ENCODE measurements around the gene XYLT2.
A peak's percentile ranks its signal among the peaks of the same experiment; 100 is the strongest.
"Not testable (repeated sequence)": the region's sequence is repeated elsewhere in the genome, so short reads cannot be mapped to it uniquely, and the experiment has no call there.

The XYLT2 gene

GRCh38 chr17:50345432-50346312, at the start of gene XYLT2:
Gene XYLT2 (plus strand): TSS chr17:50346126. CDS start chr17:50346141, 15 bp downstream.
- peak; percentile 94 for DNase-seq

DNA sequence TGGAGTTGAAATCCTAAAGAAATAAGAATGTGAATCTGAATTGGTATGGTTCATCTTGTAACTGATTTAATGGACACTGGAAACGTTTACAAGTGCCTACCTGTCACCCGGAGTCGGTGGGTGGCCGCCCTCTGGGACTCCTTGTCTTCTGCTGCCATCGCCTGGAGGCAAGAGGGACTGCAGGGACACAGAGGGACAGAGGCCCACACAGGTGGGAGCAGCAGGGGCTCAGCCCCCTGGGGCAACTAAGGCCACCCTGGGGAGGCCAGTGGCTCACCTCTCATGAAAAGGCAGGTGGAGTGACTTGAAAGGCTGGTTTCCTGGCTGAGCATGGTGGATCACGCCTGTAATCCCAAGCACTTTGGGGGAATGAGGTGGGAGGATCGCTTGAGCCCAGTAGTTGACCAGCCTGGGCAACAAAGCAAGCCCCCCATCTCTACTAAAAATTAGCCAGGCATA, 48.5 kb upstream of the XYLT2 start:
- peak; percentile 80 for DNase-seq

DNA sequence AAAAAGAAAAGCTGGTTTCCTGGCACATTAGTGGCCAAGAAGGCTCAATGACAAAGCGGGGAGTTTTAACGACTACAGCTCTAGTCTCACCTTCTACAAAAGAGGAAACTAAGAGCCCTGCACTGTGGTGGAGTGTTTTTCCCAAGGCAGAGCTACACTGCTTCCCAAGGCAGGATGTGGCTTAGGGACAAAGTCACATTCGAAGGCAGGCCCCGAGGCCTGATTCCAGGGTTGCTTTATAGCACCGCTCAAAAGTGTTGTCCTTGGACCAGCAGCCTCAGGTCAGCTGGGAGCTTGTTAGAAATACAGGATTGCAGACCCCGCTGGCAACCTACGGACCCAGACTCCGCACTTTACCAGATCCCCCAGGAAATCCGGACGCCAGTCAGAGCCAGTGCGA, 47.9 kb upstream of the XYLT2 start:
- no peak for DNase-seq

- no peak for DNase-seq
Measured at GRCh38 chr17:50299776-50300175, 46.1 kb upstream of the XYLT2 start.

- DNase-seq, result not testable (repeated sequence)
Measured at GRCh38 chr17:50300824-50301223, 45.1 kb upstream of the XYLT2 start.

DNA sequence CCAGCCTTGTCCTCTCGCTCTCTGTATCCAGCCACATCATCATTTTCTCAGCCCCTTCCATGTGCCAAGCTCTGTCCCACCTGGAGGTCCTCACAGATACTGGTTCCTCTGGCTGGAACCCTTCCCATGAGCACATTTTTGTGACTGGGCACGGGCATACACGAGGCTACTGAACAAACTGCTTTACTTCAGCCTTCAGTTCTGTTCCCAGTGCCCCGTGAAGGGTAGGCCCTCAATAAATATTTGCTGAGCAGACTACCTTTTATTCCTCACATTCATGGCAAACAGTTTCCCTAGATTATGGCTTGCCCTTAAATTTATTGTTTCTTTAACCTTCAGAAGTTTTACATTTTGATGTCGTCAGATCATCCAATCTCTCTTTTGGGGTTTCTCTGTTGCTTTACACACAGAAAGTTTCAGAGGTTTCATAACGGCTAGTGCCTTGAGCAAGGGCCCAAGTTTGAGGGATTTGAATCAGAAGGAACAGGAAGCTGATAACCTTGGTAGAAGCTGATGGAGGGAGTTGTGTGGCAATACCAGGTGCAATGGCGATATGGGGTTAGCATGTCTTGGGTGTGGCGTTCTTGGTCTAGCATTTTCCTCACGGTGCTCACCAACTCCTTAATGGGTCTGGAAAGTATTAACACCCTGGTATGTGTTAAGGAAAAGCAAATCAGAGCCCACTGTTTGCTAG, 43.9 kb upstream of the XYLT2 start:
- DNase-seq, result no peak

DNA sequence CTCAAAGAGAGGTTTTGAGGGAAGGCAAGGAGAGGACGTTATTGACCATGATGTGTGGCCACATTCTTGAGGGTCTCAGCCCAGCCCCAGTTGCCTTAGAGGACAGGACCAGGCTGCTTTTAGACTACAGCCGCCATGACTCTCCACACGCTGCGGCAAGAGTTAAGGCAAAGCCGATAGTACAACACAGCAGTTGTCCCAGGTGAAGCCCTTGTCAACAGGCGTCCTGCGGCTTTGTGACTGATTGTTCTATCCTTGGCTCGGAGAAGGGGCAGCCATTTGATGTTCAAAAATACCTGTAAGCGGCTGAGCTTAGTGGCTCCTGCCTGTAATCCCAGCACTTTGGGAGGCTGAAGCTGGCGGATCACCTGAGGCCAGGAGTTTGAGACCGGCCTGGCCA, 42.9 kb upstream of the XYLT2 start:
- no peak for DNase-seq

DNA sequence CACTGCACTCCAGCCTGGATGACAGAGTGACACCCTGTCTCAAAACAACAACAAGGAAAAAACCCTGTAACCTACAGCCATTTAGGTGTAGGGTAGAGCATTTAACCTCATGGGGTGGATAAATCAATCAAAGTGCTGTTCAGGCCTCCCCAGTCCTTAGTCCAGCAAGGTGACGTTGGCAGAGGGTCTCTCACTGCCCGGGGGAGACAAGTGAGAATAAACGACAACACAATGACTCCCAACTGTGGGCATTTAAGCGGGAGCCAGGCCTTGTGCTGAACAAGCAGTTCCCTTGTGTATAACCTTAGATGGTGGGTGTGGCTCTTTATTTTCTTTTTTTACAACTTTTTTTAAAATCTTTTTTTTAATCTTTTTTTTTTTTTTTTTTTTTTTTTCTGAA, 42.3 kb upstream of the XYLT2 start:
- no peak for DNase-seq

DNA sequence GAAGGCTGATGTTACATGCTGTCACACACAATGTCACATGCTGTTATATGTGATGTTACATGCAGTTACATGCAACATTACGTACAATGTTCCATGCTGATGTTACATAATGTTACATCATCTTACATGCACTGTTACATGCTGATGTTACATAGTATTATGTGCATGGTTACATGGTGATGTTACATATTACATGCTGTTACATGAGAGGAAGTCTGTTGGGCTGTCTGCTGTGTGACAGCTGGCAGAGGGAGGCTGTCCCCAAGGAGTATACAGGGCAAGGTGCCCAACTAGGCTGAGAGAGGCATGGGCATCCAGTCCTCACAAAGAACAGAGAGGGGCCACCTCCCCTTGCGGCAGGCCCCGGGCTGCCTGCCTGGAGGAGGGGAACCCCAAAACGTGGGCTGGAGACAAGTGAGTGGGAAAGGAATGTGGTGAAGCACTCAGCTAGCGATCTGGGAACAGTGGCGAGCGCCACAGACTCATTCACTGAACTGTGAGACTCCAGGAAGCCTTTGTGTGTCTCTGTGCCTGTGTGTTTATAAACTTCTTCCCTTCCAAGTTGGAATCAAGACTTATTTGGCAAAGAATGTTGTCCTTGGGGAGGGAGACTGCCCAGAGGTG, 41.0 kb upstream of the XYLT2 start:
- no peak for DNase-seq

DNA sequence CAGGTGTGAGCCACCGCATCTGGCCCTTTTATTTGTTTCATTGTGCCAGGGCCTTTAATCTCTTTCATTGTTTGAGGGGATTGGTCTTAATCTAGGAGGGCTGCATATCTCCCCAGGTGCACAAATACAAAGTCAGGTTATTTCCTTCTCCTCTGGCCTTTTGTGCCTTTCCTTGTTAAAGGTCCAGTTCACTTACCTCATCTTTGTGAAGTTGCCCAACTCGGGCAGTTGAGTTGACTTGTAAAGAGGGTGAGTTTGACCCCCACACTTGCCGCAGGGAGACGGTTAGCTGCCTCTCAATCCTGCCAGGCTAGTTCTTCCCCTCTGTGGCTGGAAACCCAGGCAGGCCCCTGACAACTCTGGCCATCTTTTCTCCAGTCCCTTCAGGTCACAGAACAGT, 38.3 kb upstream of the XYLT2 start:
- no peak for DNase-seq

DNA sequence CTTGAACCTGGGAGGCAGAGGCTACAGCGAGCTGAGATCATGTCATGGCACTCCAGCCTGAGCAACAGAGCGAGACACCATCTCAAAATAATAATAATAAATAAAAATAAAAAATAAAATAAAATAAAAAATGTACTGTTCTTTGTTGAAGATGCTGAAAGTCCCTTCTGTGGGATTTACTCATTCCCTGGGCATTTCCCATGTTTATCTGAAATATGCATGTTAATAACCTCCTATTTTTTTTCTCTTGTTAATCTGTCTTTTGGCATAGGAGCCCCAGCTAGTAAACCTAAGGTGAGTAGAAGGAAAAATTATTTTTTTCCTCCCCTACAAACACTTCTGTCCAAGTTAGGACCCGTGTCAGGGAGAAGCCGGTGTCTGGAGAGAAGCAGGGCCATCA, 37.3 kb upstream of the XYLT2 start:
- DNase-seq, result no peak

GRCh38 chr17:50310455-50311111, 35.3 kb upstream of the XYLT2 start:
- no peak for DNase-seq

DNA sequence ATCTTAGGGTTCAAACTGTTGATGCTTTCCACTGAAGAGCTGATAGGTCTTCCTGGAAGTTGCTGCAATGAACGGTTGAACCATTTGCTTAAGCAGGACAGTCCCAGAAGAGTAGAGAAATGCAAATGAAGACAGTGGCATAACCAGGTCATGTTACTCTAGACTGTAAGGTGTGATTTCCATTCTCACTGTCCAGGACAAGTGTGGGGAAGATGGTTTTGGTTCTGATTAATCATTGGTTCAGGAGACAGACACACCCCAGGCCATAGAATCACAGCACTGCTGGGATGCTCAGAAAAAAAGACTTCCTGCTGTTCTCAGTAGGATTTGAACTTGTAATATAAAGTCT, 34.8 kb upstream of the XYLT2 start:
- DNase-seq, result no peak

DNA sequence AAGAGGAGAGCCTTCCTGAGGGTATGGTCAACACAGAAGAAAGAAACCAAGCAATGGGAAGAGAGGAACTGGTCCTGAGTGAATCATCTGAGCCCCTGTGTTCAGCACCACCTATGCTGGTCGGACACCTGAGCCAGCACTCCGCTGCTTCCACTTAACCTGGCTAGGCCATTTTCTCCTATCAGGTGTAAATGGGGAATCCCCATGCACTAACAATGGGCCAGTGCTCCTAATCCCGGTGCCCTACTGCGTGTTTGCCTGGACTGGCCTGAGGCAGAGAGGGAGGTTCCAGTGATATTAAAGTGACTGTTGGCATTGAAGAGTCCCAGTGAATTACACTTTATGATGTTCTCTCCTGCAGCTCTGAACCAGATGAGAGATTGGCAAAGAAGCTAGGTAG, 34.4 kb upstream of the XYLT2 start:
- DNase-seq, result no peak

DNA sequence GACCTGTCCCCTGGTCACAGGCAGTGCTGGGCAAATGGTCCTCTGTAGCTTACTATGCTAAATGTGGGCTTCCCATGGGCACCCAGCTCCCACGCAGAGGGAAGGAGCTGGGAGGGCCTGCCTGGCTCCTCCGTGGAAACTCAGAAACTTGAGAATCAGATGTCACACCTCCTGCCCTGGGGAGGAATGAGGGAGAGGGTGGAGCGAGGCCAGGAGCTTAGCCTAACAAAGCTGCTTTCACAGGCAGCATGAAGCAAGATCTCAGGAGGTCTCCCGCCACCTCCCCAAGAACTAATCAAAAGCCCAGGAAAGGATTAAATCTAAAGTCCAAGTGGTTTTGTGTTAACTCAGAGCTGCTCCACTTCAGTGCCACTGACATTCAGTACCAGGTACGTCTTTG, 33.6 kb upstream of the XYLT2 start:
- DNase-seq, result no peak

- DNase-seq, result no peak
Measured at GRCh38 chr17:50314456-50315011, 31.4 kb upstream of the XYLT2 start.

- DNase-seq, result no peak
Measured at GRCh38 chr17:50316016-50316587, 29.8 kb upstream of the XYLT2 start.

DNA sequence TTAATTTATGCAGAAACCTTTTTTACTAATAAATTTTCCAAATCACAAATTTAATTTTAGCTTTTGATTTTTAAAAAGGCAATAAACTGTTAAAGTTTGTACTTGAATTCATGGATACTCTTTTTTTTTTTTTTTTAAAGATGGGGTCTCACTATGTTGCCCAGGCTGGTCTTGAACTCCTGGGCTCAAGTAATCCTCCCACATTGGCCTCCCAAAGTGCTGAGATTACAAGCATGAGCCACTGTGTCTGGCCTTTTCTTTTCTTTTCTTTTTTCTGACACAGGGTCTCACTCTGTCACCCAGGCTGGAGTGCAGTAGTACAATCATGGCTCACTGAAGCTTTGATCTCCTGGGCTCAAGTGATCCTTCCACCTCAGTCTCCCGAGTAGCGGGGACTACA, 29.3 kb upstream of the XYLT2 start:
- DNase-seq, result not testable (repeated sequence)

GRCh38 chr17:50317121-50317520, 28.8 kb upstream of the XYLT2 start:
- DNase-seq, result no peak

- DNase-seq, result no peak
Measured at GRCh38 chr17:50318501-50319285, 27.2 kb upstream of the XYLT2 start.

DNA sequence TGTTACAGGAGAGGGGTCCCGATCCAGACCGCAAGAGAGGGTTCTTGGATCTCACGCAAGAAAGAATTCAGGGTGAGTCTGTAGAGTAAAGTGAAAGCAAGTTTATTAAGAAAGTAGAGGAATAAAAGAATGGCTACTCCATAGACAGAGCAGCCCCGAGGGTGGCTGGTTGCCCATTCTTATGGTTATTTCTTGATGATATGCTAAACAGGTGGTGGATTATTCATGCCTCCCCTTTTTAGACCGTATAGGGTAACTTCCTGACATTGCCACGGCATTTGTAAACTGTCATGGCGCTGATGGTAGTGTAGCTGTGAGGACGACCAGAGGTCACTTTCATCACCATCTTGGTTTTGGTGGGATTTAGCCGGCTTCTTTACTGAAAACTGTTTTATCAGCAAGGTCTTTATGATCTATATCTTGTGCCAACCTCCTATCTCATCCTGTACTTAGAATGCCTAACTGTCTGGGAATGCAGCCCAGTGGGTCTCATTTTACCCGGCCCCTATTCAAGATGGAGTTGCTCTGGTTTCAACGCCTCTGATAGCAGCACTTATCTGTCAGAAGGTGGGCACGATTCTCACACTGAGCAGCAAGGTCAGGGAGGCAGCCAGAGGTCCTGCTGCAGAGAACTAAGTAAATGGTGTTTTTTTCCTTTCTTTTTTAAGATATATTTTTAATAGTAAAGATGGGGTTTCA, 26.5 kb upstream of the XYLT2 start:
- DNase-seq, result no peak
